SK-N-SH (cell line): ENCODE data around the gene SCAMP2. TPM values are rescaled to one million over a fixed set of nuclear protein-coding genes. Genes with fewer than 3 reads are reported as not detected.

ENCODE experiments used
- CTCF ChIA-PET: fragments of 300-600, 350-600 bp; formaldehyde crosslinking; extraction: SDS; loops from one replicate; lab custom pipeline; 2021; lab: Yijun Ruan, JAX
- POLR2A ChIA-PET: fragments of 350-600 bp; sonication (Branson Sonifier 250); formaldehyde crosslinking; extraction: SDS; loops from one replicate; lab custom pipeline; 2020; ENCODE audit warnings: antibody characterized with exemption, inconsistent platforms; lab: Yijun Ruan, JAX
- DNase-seq: peaks from one replicate; pipeline ENCODE4 v3.0.0; 2012
- H2AFZ ChIP-seq: fragments of 200-600 bp; sonication (generic); 2 replicates; pipeline ENCODE4 v1.8.1; 2016; ENCODE audit warnings: antibody characterized with exemption, mild to moderate bottlenecking, low read depth
- H3F3A ChIP-seq: fragments of 200-600 bp; sonication (generic); replicated peaks from 2 replicates; pipeline ENCODE3; 2016; ENCODE audit warnings: antibody characterized with exemption, mild to moderate bottlenecking; ENCODE audit not compliant: insufficient read depth
- H3K27ac ChIP-seq, 2 experiments: fragments of 200-500 bp in 1 of 2; fragments of 200-600 bp in 1 of 2; sonication (Bioruptor generic) in 1 of 2; sonication (generic), shearing (Covaris generic) in 1 of 2; 2 replicates each; pipeline versions ENCODE4 v1.5.1 to v1.6.1; 2014 to 2016; ENCODE audit warnings: low read depth in 2 of 2, inconsistent platforms in 1 of 2, low read length in 1 of 2, mild to moderate bottlenecking in 1 of 2, mixed read lengths in 1 of 2
- H3K27me3 ChIP-seq: fragments of 200-600 bp; sonication (generic), shearing (Covaris generic); 2 replicates; pipeline ENCODE4 v1.6.1; 2016; ENCODE audit warnings: mixed run types; ENCODE audit not compliant: insufficient read depth
- H3K36me3 ChIP-seq, 2 experiments: fragments of 200-500 bp in 1 of 2; fragments of 200-600 bp in 1 of 2; sonication (Bioruptor generic) in 1 of 2; sonication (generic) in 1 of 2; replicated peaks in 1 of 2; 2 replicates each; pipeline versions ENCODE3 to v1.5.1; 2014 to 2016; ENCODE audit warnings: low read length in 1 of 2, mild to moderate bottlenecking in 1 of 2; ENCODE audit not compliant: insufficient read depth in 2 of 2, control insufficient read depth in 1 of 2
- H3K4me1 ChIP-seq, 2 experiments: fragments of 200-500 bp in 1 of 2; fragments of 200-600 bp in 1 of 2; sonication (Bioruptor generic) in 1 of 2; sonication (generic), shearing (Covaris generic) in 1 of 2; 2 replicates each; pipeline versions ENCODE4 v1.5.1 to v1.6.1; 2014 to 2016; ENCODE audit warnings: low read depth in 1 of 2, low read length in 1 of 2, mixed run types in 1 of 2; ENCODE audit not compliant: insufficient read depth in 2 of 2, control insufficient read depth in 1 of 2
- H3K4me2 ChIP-seq: fragments of 200-600 bp; sonication (generic), shearing (Covaris generic); 2 replicates; pipeline ENCODE4 v1.6.1; 2017; ENCODE audit warnings: mixed run types
- H3K4me3 ChIP-seq, 2 experiments: fragments of 200-500 bp in 1 of 2; fragments of 200-600 bp in 1 of 2; sonication (Bioruptor generic) in 1 of 2; sonication (generic), shearing (Covaris generic) in 1 of 2; 2 replicates each; pipeline versions ENCODE4 v1.5.1 to v1.8.1; 2014 to 2016; ENCODE audit warnings: low read depth in 2 of 2, inconsistent platforms in 1 of 2, low read length in 1 of 2, mild to moderate bottlenecking in 1 of 2, mixed read lengths in 1 of 2, moderate library complexity in 1 of 2
- H3K79me2 ChIP-seq: fragments of 200-600 bp; sonication (generic); 2 replicates; pipeline ENCODE4 v1.8.1; 2017; ENCODE audit warnings: mild to moderate bottlenecking; ENCODE audit not compliant: insufficient read depth
- H3K9ac ChIP-seq: fragments of 200-600 bp; sonication (generic); 2 replicates; pipeline ENCODE4 v1.6.1; 2017; ENCODE audit warnings: mixed run types
- H3K9me2 ChIP-seq: fragments of 200-600 bp; sonication (generic); 2 replicates; pipeline ENCODE4 v1.6.1; 2017; ENCODE audit warnings: mixed run types
- H3K9me3 ChIP-seq: fragments of 200-600 bp; sonication (generic); 2 replicates; pipeline ENCODE4 v1.6.1; 2017; ENCODE audit warnings: mixed run types, mild to moderate bottlenecking, moderate library complexity
- H4K20me1 ChIP-seq: fragments of 200-600 bp; sonication (generic); 2 replicates; pipeline ENCODE4 v1.6.1; 2017; ENCODE audit warnings: mild to moderate bottlenecking, mixed run types; ENCODE audit not compliant: insufficient read depth
- ELF1 ChIP-seq: IDR thresholded peaks from 2 replicates; pipeline ENCODE4 v1.4.0; 2012
- EZH2phosphoT487 ChIP-seq: fragments of 200-600 bp; sonication (generic); IDR thresholded peaks from 2 replicates; pipeline ENCODE4 v1.6.1; 2017; ENCODE audit warnings: low read depth, mixed run types, mild to moderate bottlenecking, antibody characterized with exemption, moderate library complexity, borderline replicate concordance
- GABPA ChIP-seq: IDR thresholded peaks from 2 replicates; pipeline ENCODE4 v1.4.0; 2012; ENCODE audit warnings: low read depth, mild to moderate bottlenecking
- JUND ChIP-seq: IDR thresholded peaks from 2 replicates; pipeline ENCODE4 v1.4.0; 2012
- MEF2A ChIP-seq: IDR thresholded peaks from 2 replicates; pipeline ENCODE4 v1.4.0; 2012; ENCODE audit warnings: low read depth, borderline replicate concordance
- NFIC ChIP-seq: IDR thresholded peaks from 2 replicates; pipeline ENCODE4 v1.4.0; 2012; ENCODE audit warnings: borderline replicate concordance
- RCOR1 ChIP-seq: fragments of 150-350 bp; IDR thresholded peaks from 2 replicates; pipeline ENCODE4 v1.6.1; 2017; ENCODE audit warnings: antibody characterized with exemption, low read length
- SIN3A ChIP-seq: IDR thresholded peaks from 2 replicates; pipeline ENCODE4 v1.6.1; 2012; ENCODE audit warnings: low read depth, mild to moderate bottlenecking, low read length, moderate library complexity, borderline replicate concordance
- TEAD4 ChIP-seq: IDR thresholded peaks from 2 replicates; pipeline ENCODE4 v1.4.0; 2012; ENCODE audit warnings: mild to moderate bottlenecking, borderline replicate concordance; ENCODE audit not compliant: insufficient read depth
- WGBS: methylation state at CpG from one replicate; pipeline ENCODE4 v1.1.6; 2017; ENCODE audit warnings: low lambda C conversion rate; 5-methylcytosine and 5-hydroxymethylcytosine counted together
- polyA plus RNA-seq, 3 experiments: library from polyadenylated mRNA; depleted of rRNA; stranded (reverse); fragments of >200 nt; gene quantifications; 2 replicates each; pipeline ENCODE4 v1.2.3, GENCODE V29; 2012
- TF ChIP-seq, protein P1 (sequence below): IDR thresholded peaks from 2 replicates; pipeline ENCODE4; 2012
- TF ChIP-seq, protein P2 (sequence below): fragments of 200-600 bp; sonication (generic); IDR thresholded peaks from 2 replicates; pipeline ENCODE4 v1.6.1; 2017; ENCODE audit warnings: antibody characterized with exemption, mild to moderate bottlenecking, moderate library complexity
- TF ChIP-seq, protein P3 (sequence below): fragments of 150-350 bp; IDR thresholded peaks from 2 replicates; pipeline ENCODE4 v1.6.1; 2016; ENCODE audit warnings: mild to moderate bottlenecking, low read depth, low read length
- TF ChIP-seq, protein P4 (sequence below): IDR thresholded peaks from 2 replicates; pipeline ENCODE4 v1.4.0; 2012; ENCODE audit warnings: low read depth
- TF ChIP-seq, protein P5 (sequence below): IDR thresholded peaks from 2 replicates; pipeline ENCODE4 v1.6.1; 2012; ENCODE audit warnings: mild to moderate bottlenecking, low read depth, low read length, moderate library complexity

SCAMP2 gene
- polyA plus RNA-seq, 1 of the 3 experiments (the other 2 are of a cell fraction), result 88.1 TPM

DNA sequence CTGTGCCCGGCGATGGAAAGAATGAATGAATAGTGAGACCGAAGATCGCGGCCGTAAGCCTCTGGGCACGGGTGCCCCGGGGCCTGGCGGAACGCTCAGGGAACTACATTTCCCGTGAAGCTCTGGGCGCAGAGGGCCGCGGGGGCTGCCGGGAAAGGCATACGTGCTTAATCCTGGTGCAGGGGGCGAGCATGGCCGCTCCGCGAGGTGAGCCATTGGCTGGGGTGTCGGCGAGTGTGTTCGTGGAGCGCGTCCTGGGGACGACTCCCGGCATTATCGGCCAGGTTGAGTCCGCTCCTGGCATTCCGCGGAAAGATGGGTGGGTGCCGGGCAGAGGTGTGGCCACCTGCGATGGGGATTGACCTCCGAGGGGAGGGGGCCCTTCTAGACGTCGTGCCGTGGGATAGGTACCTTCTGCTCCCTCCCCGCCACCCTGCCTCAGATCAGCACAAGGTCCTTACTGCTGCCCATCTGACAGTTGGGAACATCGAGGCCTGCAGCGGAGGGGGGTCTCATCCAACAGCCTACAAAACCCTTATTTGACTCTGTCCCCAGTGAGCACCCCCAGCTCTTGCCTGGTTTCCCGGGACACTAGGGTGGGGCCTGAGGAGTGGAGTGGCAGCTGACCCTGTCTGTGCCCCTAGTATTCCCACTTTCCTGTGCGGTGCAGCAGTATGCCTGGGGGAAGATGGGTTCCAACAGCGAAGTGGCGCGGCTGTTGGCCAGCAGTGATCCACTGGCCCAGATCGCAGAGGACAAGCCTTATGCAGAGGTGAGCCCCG is 16.9 kb upstream of the SCAMP2 start, which contains the start of gene MPI (continued):
- TF ChIP-seq, protein P1, sequence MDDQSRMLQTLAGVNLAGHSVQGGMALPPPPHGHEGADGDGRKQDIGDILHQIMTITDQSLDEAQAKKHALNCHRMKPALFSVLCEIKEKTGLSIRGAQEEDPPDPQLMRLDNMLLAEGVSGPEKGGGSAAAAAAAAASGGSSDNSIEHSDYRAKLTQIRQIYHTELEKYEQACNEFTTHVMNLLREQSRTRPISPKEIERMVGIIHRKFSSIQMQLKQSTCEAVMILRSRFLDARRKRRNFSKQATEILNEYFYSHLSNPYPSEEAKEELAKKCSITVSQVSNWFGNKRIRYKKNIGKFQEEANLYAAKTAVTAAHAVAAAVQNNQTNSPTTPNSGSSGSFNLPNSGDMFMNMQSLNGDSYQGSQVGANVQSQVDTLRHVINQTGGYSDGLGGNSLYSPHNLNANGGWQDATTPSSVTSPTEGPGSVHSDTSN, result no peak
- no peak for TF ChIP-seq ELF1
- no peak for TF ChIP-seq TEAD4
- TF ChIP-seq, protein P2, sequence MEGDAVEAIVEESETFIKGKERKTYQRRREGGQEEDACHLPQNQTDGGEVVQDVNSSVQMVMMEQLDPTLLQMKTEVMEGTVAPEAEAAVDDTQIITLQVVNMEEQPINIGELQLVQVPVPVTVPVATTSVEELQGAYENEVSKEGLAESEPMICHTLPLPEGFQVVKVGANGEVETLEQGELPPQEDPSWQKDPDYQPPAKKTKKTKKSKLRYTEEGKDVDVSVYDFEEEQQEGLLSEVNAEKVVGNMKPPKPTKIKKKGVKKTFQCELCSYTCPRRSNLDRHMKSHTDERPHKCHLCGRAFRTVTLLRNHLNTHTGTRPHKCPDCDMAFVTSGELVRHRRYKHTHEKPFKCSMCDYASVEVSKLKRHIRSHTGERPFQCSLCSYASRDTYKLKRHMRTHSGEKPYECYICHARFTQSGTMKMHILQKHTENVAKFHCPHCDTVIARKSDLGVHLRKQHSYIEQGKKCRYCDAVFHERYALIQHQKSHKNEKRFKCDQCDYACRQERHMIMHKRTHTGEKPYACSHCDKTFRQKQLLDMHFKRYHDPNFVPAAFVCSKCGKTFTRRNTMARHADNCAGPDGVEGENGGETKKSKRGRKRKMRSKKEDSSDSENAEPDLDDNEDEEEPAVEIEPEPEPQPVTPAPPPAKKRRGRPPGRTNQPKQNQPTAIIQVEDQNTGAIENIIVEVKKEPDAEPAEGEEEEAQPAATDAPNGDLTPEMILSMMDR, result no peak
- no peak for TF ChIP-seq EZH2phosphoT487
- TF ChIP-seq, protein P3, sequence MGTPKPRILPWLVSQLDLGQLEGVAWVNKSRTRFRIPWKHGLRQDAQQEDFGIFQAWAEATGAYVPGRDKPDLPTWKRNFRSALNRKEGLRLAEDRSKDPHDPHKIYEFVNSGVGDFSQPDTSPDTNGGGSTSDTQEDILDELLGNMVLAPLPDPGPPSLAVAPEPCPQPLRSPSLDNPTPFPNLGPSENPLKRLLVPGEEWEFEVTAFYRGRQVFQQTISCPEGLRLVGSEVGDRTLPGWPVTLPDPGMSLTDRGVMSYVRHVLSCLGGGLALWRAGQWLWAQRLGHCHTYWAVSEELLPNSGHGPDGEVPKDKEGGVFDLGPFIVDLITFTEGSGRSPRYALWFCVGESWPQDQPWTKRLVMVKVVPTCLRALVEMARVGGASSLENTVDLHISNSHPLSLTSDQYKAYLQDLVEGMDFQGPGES, result no peak
- TF ChIP-seq RCOR1, result peak; percentile 18; the same call in 1 of the 2 replicates

DNA sequence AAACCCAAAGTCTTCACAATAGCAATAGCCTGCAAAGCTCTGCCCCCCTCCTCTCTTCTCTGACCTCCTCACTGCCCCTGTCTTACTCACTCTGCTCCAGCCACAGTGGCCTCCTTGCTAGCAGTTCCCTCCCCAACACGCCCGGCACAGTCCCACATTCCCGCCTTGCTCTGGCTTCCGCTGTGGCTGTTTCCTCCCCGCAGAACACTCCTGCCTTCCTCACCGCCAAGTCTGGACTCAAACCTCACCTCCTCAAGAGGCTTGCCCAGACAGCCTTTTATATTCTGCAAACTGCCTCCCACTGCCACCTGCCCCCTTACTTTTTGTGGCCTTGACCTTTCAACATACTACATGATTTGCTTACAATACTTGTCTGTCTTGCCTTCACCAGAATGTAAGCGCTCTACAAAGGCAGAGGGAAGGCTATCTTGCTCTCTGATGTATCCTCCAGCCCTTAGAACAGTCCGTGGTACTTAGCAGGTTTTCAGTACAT is 16.3 kb upstream of the SCAMP2 start:
- H4K20me1 ChIP-seq, result no peaks in the 10 kb centered on the region
- POLR2A ChIA-PET, result interaction anchor here (0.6 to 2.2 kb wide), 6 partner anchors 8 to 49 kb away, joined by 4 to 10 read pairs (median 6); partner anchors contain the start of genes COX5A and FAM219B
- no peaks in the 10 kb centered on the region for H3F3A ChIP-seq
- peak overlapping the region; percentile 96 for H3K4me2 ChIP-seq
- peak overlapping the region; percentile 84; the same call in 1 of the 2 replicates for H3K9ac ChIP-seq
- peaks cover 0 to 16% of the 10 kb centered on the region in 2 experiments; a peak in 1 of 4 replicates for H3K4me1 ChIP-seq
- WGBS, result 75% methylated on average over 8 of the region's 8 CpGs
- H3K27ac ChIP-seq, result peak overlapping the region in 1 of 2 experiments; percentile 54; a peak in 1 of 4 replicates
- CTCF ChIA-PET, result interaction anchor here (1.0 to 2.9 kb wide), 3 partner anchors 10 to 45 kb away, joined by 3 to 21 read pairs (median 4); no protein-coding TSS in a partner anchor
- peak overlapping the region; percentile 83 for H2AFZ ChIP-seq
- peak overlapping the region; percentile 89 to 92 for H3K4me3 ChIP-seq
- no peaks in the 10 kb centered on the region for H3K9me2 ChIP-seq
- H3K27me3 ChIP-seq, result no peaks in the 10 kb centered on the region
- peaks cover 9 to 16% of the 10 kb centered on the region in 2 experiments for H3K36me3 ChIP-seq
- peaks cover 4% of the 10 kb centered on the region; the same call in 1 of the 2 replicates for H3K79me2 ChIP-seq
- peak; percentile 54 for DNase-seq
- no peaks in the 10 kb centered on the region for H3K9me3 ChIP-seq
- TF ChIP-seq, protein P3, result no peak
- TF ChIP-seq SIN3A, result no peak
- TF ChIP-seq RCOR1, result no peak
- TF ChIP-seq, protein P4, sequence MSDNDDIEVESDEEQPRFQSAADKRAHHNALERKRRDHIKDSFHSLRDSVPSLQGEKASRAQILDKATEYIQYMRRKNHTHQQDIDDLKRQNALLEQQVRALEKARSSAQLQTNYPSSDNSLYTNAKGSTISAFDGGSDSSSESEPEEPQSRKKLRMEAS, result no peak
- TF ChIP-seq, protein P1, result no peak
- no peak for TF ChIP-seq EZH2phosphoT487
- TF ChIP-seq, protein P5, sequence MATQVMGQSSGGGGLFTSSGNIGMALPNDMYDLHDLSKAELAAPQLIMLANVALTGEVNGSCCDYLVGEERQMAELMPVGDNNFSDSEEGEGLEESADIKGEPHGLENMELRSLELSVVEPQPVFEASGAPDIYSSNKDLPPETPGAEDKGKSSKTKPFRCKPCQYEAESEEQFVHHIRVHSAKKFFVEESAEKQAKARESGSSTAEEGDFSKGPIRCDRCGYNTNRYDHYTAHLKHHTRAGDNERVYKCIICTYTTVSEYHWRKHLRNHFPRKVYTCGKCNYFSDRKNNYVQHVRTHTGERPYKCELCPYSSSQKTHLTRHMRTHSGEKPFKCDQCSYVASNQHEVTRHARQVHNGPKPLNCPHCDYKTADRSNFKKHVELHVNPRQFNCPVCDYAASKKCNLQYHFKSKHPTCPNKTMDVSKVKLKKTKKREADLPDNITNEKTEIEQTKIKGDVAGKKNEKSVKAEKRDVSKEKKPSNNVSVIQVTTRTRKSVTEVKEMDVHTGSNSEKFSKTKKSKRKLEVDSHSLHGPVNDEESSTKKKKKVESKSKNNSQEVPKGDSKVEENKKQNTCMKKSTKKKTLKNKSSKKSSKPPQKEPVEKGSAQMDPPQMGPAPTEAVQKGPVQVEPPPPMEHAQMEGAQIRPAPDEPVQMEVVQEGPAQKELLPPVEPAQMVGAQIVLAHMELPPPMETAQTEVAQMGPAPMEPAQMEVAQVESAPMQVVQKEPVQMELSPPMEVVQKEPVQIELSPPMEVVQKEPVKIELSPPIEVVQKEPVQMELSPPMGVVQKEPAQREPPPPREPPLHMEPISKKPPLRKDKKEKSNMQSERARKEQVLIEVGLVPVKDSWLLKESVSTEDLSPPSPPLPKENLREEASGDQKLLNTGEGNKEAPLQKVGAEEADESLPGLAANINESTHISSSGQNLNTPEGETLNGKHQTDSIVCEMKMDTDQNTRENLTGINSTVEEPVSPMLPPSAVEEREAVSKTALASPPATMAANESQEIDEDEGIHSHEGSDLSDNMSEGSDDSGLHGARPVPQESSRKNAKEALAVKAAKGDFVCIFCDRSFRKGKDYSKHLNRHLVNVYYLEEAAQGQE, result no peak
- TF ChIP-seq GABPA, result no peak
- no peak for TF ChIP-seq NFIC
- TF ChIP-seq, protein P2, result no peak
- no peak for TF ChIP-seq JUND
- no peak for TF ChIP-seq MEF2A
